ENCODE data around the gene P2RY2. TPM values are rescaled to one million over a fixed set of nuclear protein-coding genes. Genes with fewer than 3 reads are reported as not detected.

The P2RY2 gene
- total RNA-seq, 1 experiment from 2014 or later = 0.26 TPM

DNA sequence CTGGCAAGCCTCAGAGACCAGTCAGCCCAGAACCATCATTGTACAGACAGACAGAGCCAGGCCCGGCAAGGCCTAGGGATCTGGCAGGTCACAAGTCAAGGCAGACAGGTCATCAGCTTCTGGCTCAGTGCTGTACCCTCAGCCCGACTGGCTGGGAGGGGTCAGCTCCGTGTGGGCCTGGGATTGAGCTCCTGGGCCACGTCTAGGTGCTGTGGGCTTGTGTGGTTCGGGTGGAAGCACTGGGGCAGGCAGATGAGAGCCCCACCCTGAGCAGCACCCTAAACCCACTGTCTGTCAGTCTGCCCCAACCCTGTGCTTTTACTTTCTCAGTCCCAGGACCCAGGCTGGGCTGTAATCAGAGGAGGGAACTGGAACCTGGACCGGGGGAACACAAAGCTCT is 26.9 kb upstream of the P2RY2 start:
- H3K79me2 ChIP-seq (ENCODE audit: insufficient read depth, low read length) = no peaks in the 10 kb centered on the region
- no peak overlapping the region for H3K56ac ChIP-seq (ENCODE audit: insufficient read length, low read depth, low read length)
- H3K9ac ChIP-seq (ENCODE audit: extremely low read depth, insufficient read length, low read length) = no peak overlapping the region
- H3K4me1 ChIP-seq (ENCODE audit: insufficient read depth, low read length) = no peaks in the 10 kb centered on the region
- H2BK15ac ChIP-seq (ENCODE audit: low read depth, low read length) = no peak overlapping the region
- no peak overlapping the region for H2AK5ac ChIP-seq (ENCODE audit: insufficient read length, low read length)
- H3K9me3 ChIP-seq (ENCODE audit: control insufficient read depth, low read depth, low read length) = no peaks in the 10 kb centered on the region
- no peak overlapping the region for H3T11ph ChIP-seq (ENCODE audit: low read length)
- Mint-ChIP-seq H3K27me3 (ENCODE audit: low read depth) (peaks cover 1% of the 10 kb centered on the region), H3K36me3 (ENCODE audit: insufficient read depth in 1 of 3, low read depth in 3 of 3) (no peaks in the 10 kb centered on the region), H3K4me3 (no peak overlapping the region), H3K4me1 (peaks cover 12 to 13% of the 10 kb centered on the region in 2 experiments), H3K9me3 (no peaks in the 10 kb centered on the region), H3K27ac (no peak overlapping the region)
- no peak overlapping the region for H4K8ac ChIP-seq (replicated peaks; ENCODE audit: insufficient read length, low read depth, low read length)
- H3K23ac ChIP-seq (ENCODE audit: insufficient read length, low read depth, low read length) = no peak overlapping the region
- no peak overlapping the region for H2AFZ ChIP-seq (ENCODE audit: low read length)
- no peak overlapping the region for H3K18ac ChIP-seq (ENCODE audit: insufficient read length, low read depth, low read length)
- no peak overlapping the region for H4K91ac ChIP-seq (ENCODE audit: insufficient read length, low read depth, low read length)
- no peak overlapping the region for H3K4ac ChIP-seq (ENCODE audit: low read depth, low read length)
- no peaks in the 10 kb centered on the region for H3K27me3 ChIP-seq (ENCODE audit: insufficient read depth, low read length)
- no peak overlapping the region for H3K4me2 ChIP-seq (ENCODE audit: insufficient read depth, insufficient read length, low read length)
- H2BK5ac ChIP-seq (ENCODE audit: insufficient read length, low read length) = no peak overlapping the region
- DNase-seq = no peak
- no peak overlapping the region for H2BK20ac ChIP-seq (ENCODE audit: low read depth, low read length, poor library complexity, severe bottlenecking)
- H3K23me2 ChIP-seq (ENCODE audit: insufficient read length, low read depth, low read length, poor library complexity, severe bottlenecking) = no peaks in the 10 kb centered on the region
- WGBS (ENCODE audit: extremely low coverage, insufficient read length, low lambda C conversion rate) = no CpG with 5 or more reads among the region's 6 CpGs
- no peak overlapping the region for H2BK12ac ChIP-seq (ENCODE audit: insufficient read length, low read depth, low read length)
- TF ChIP-seq, protein P1, sequence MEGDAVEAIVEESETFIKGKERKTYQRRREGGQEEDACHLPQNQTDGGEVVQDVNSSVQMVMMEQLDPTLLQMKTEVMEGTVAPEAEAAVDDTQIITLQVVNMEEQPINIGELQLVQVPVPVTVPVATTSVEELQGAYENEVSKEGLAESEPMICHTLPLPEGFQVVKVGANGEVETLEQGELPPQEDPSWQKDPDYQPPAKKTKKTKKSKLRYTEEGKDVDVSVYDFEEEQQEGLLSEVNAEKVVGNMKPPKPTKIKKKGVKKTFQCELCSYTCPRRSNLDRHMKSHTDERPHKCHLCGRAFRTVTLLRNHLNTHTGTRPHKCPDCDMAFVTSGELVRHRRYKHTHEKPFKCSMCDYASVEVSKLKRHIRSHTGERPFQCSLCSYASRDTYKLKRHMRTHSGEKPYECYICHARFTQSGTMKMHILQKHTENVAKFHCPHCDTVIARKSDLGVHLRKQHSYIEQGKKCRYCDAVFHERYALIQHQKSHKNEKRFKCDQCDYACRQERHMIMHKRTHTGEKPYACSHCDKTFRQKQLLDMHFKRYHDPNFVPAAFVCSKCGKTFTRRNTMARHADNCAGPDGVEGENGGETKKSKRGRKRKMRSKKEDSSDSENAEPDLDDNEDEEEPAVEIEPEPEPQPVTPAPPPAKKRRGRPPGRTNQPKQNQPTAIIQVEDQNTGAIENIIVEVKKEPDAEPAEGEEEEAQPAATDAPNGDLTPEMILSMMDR (conservative IDR thresholded peaks at IDR 0.05) = no peak
- H3K14ac ChIP-seq (ENCODE audit: insufficient read depth, low read length) = no peak overlapping the region
- no peaks in the 10 kb centered on the region for H3K79me1 ChIP-seq (ENCODE audit: insufficient read depth, low read depth, low read length, poor library complexity, severe bottlenecking)
- no peak overlapping the region for H3K27ac ChIP-seq (ENCODE audit: insufficient read length, low read depth, low read length)
- H4K5ac ChIP-seq (ENCODE audit: insufficient read length, low read depth, low read length) = no peak overlapping the region
- H2BK120ac ChIP-seq (ENCODE audit: low read depth, low read length, poor library complexity, severe bottlenecking) = no peak overlapping the region
- H4K20me1 ChIP-seq (ENCODE audit: control insufficient read depth, insufficient read depth, insufficient read length) = no peaks in the 10 kb centered on the region
